ENCODE data around the gene ME2. TPM values are rescaled to one million over a fixed set of nuclear protein-coding genes. Genes with fewer than 3 reads are reported as not detected.

Gene ME2
- total RNA-seq, 2 donors from 2014 or later = 72.8 to 74.4 TPM

GRCh38 chr18:50924372-50924771, 45.5 kb downstream of the ME2 start:
- Histone ChIP-seq H3K9ac (ENCODE audit: extremely low read depth, low read length, poor library complexity, severe bottlenecking) (no peak overlapping the region), H3K36me3 (ENCODE audit: control insufficient read depth, insufficient read depth, low read length) (peaks cover 92% of the 10 kb centered on the region), H3K27me3 (ENCODE audit: control insufficient read depth, insufficient read depth, low read length, poor library complexity, severe bottlenecking) (no peaks in the 10 kb centered on the region), H3K27ac (ENCODE audit: low read depth, low read length) (no peak overlapping the region), H3K4me1 (ENCODE audit: control insufficient read depth, insufficient read depth, low read length) (peaks cover 8% of the 10 kb centered on the region), H3K4me3 (ENCODE audit: low read length) (peak overlapping the region; percentile 65), H3K9me3 (ENCODE audit: control insufficient read depth, low read length) (peaks cover 57% of the 10 kb centered on the region)
- peaks cover 76% of the 10 kb centered on the region for H3K36me3 Mint-ChIP-seq (ENCODE audit: low read depth)
- no peak overlapping the region for H3K4me3 Mint-ChIP-seq
- no peak overlapping the region for H3K27ac Mint-ChIP-seq
- H3K4me1 Mint-ChIP-seq = peaks cover 17% of the 10 kb centered on the region
- WGBS, 2 experiments (ENCODE audit: insufficient coverage in 1 of 2, insufficient read length in 1 of 2) = 93% methylated on average over 2 of the region's 2 CpGs
- DNase-seq = no peak
- no peak for TF ChIP-seq CTCF (conservative IDR thresholded peaks at IDR 0.05)
- H3K9me3 Mint-ChIP-seq = peaks cover 36% of the 10 kb centered on the region
- H3K27me3 Mint-ChIP-seq (ENCODE audit: insufficient read depth) = no peaks in the 10 kb centered on the region

- no peak overlapping the region for H3K27ac ChIP-seq (ENCODE audit: low read depth, low read length)
- peaks cover 7% of the 10 kb centered on the region for H3K4me1 ChIP-seq (ENCODE audit: control insufficient read depth, insufficient read depth, low read length)
- H3K4me3 ChIP-seq (ENCODE audit: low read length) = peak overlapping the region; percentile 71
- peaks cover 71% of the 10 kb centered on the region for H3K36me3 Mint-ChIP-seq (ENCODE audit: low read depth)
- H3K27me3 Mint-ChIP-seq (ENCODE audit: insufficient read depth) = no peaks in the 10 kb centered on the region
- H3K27ac Mint-ChIP-seq = no peak overlapping the region
- H3K4me3 Mint-ChIP-seq = no peak overlapping the region
- H3K27me3 ChIP-seq (ENCODE audit: control insufficient read depth, insufficient read depth, low read length, poor library complexity, severe bottlenecking) = no peaks in the 10 kb centered on the region
- H3K9me3 ChIP-seq (ENCODE audit: control insufficient read depth, low read length) = peaks cover 57% of the 10 kb centered on the region
- DNase-seq = no peak
- peaks cover 36% of the 10 kb centered on the region for H3K9me3 Mint-ChIP-seq
- H3K4me1 Mint-ChIP-seq = peaks cover 16% of the 10 kb centered on the region
- H3K36me3 ChIP-seq (ENCODE audit: control insufficient read depth, insufficient read depth, low read length) = peaks cover 94% of the 10 kb centered on the region
- no peak for TF ChIP-seq CTCF (conservative IDR thresholded peaks at IDR 0.05)
- H3K9ac ChIP-seq (ENCODE audit: extremely low read depth, low read length, poor library complexity, severe bottlenecking) = no peak overlapping the region
These were observed 47.6 kb downstream of the ME2 start for GRCh38 chr18:50926521-50926920.

- peaks cover 54% of the 10 kb centered on the region for H3K9me3 ChIP-seq (ENCODE audit: control insufficient read depth, low read length)
- Mint-ChIP-seq H3K4me3 (no peak overlapping the region), H3K9me3 (peaks cover 34% of the 10 kb centered on the region), H3K27ac (no peak overlapping the region), H3K36me3 (ENCODE audit: low read depth) (peaks cover 65% of the 10 kb centered on the region), H3K4me1 (no peaks in the 10 kb centered on the region), H3K27me3 (ENCODE audit: insufficient read depth) (no peaks in the 10 kb centered on the region)
- no peak for TF ChIP-seq CTCF (conservative IDR thresholded peaks at IDR 0.05)
- WGBS, 2 experiments (ENCODE audit: insufficient coverage in 1 of 2, insufficient read length in 1 of 2) = 98 to 100% methylated on average over 1 to 2 of the region's 2 CpGs
- H3K36me3 ChIP-seq (ENCODE audit: control insufficient read depth, insufficient read depth, low read length) = peaks cover 94% of the 10 kb centered on the region
- no peak overlapping the region for H3K9ac ChIP-seq (ENCODE audit: extremely low read depth, low read length, poor library complexity, severe bottlenecking)
- H3K4me3 ChIP-seq (ENCODE audit: low read length) = no peak overlapping the region
- H3K27ac ChIP-seq (ENCODE audit: low read depth, low read length) = no peak overlapping the region
- DNase-seq = no peak
- no peaks in the 10 kb centered on the region for H3K27me3 ChIP-seq (ENCODE audit: control insufficient read depth, insufficient read depth, low read length, poor library complexity, severe bottlenecking)
- no peaks in the 10 kb centered on the region for H3K4me1 ChIP-seq (ENCODE audit: control insufficient read depth, insufficient read depth, low read length)
These were observed 49.6 kb downstream of the ME2 start for GRCh38 chr18:50928551-50928950.
